Neural cell (in vitro differentiated cells): ENCODE data around the gene LRRC36. TPM values are rescaled to one million over a fixed set of nuclear protein-coding genes. Genes with fewer than 3 reads are reported as not detected.

ENCODE experiments used
- H2AFZ ChIP-seq: fragments of 200-600, 300-800 bp; sonication (generic), shearing (Covaris generic); 2 replicates; pipeline ENCODE4 v1.6.0; 2014; ENCODE audit warnings: low read depth, mild to moderate bottlenecking, antibody characterized with exemption, low read length, moderate library complexity
- H3F3A ChIP-seq: fragments of 200-600 bp; shearing (Covaris generic); 2 replicates; pipeline ENCODE4 v1.6.1; 2016; ENCODE audit warnings: mild to moderate bottlenecking, moderate library complexity, mixed read lengths, antibody characterized with exemption, low read length; ENCODE audit not compliant: insufficient read depth, poor library complexity, severe bottlenecking
- H3K27ac ChIP-seq: fragments of 200-600, 300-800 bp; sonication (generic), shearing (Covaris generic); 2 replicates; pipeline ENCODE4 v1.5.1; 2014; ENCODE audit warnings: mild to moderate bottlenecking, low read length, moderate library complexity
- H3K27me3 ChIP-seq: fragments of 300-800, 200-600 bp; sonication (generic), shearing (Covaris generic); 2 replicates; pipeline ENCODE4 v1.6.0; 2014; ENCODE audit warnings: mild to moderate bottlenecking, low read depth, low read length, moderate library complexity; ENCODE audit not compliant: insufficient read depth
- H3K36me3 ChIP-seq: fragments of 300-800, 200-600 bp; sonication (generic), shearing (Covaris generic); 2 replicates; pipeline ENCODE4 v1.5.1; 2014; ENCODE audit warnings: mild to moderate bottlenecking, antibody characterized with exemption, low read length, moderate library complexity; ENCODE audit not compliant: insufficient read depth
- H3K4me2 ChIP-seq: fragments of 300-800, 200-600 bp; sonication (generic), shearing (Covaris generic); 2 replicates; pipeline ENCODE4 v1.6.0; 2014; ENCODE audit warnings: mild to moderate bottlenecking, low read length
- H3K4me3 ChIP-seq: fragments of 300-800, 200-600 bp; sonication (generic), shearing (Covaris generic); 2 replicates; pipeline ENCODE4 v1.5.1; 2014; ENCODE audit warnings: mild to moderate bottlenecking, low read length, moderate library complexity
- H3K79me2 ChIP-seq: fragments of 200-600 bp; shearing (Covaris generic); replicated peaks from 2 replicates; pipeline ENCODE4 v1.6.0; 2014; ENCODE audit warnings: mild to moderate bottlenecking, low read length, moderate library complexity; ENCODE audit not compliant: insufficient read depth
- H3K9ac ChIP-seq: fragments of 300-800, 200-600 bp; sonication (generic), shearing (Covaris generic); 2 replicates; pipeline ENCODE4 v1.6.1; 2016; ENCODE audit warnings: mild to moderate bottlenecking, low read length, mixed read lengths
- H3K9me2 ChIP-seq: fragments of 200-600 bp; shearing (Covaris generic); 2 replicates; pipeline ENCODE4 v1.6.1; 2016; ENCODE audit warnings: mild to moderate bottlenecking, low read length, mixed read lengths; ENCODE audit not compliant: insufficient read depth
- H3K9me3 ChIP-seq: fragments of 200-600, 300-800 bp; sonication (generic), shearing (Covaris generic); 2 replicates; pipeline ENCODE4 v1.6.1; 2016; ENCODE audit warnings: mild to moderate bottlenecking, mixed run types, low read length, moderate library complexity, mixed read lengths
- H4K20me1 ChIP-seq: fragments of 200-600 bp; shearing (Covaris generic); 2 replicates; pipeline ENCODE4 v1.6.1; 2016; ENCODE audit warnings: mild to moderate bottlenecking, mixed run types; ENCODE audit not compliant: insufficient read depth
- CTCF ChIP-seq: fragments of 450-650 bp; IDR thresholded peaks from 2 replicates; pipeline ENCODE4 v1.5.1; 2014; ENCODE audit warnings: antibody characterized with exemption, mild to moderate bottlenecking, moderate library complexity; ENCODE audit not compliant: poor library complexity, severe bottlenecking
- EP300 ChIP-seq: fragments of 450-650 bp; conservative IDR thresholded peaks from 2 replicates; pipeline ENCODE4 v1.6.1; 2014; ENCODE audit warnings: antibody characterized with exemption, mild to moderate bottlenecking, moderate library complexity; ENCODE audit not compliant: poor library complexity, severe bottlenecking
- EZH2 ChIP-seq: fragments of 200-600, 300-800 bp; shearing (Covaris generic), sonication (generic); IDR thresholded peaks from 2 replicates; pipeline ENCODE4 v1.6.1; 2014; ENCODE audit warnings: antibody characterized with exemption, low read length, borderline replicate concordance, mild to moderate bottlenecking; ENCODE audit not compliant: insufficient read depth, poor library complexity, severe bottlenecking
- MXI1 ChIP-seq: fragments of 450-650 bp; conservative IDR thresholded peaks from 2 replicates; pipeline ENCODE4 v1.6.1; 2014; ENCODE audit warnings: antibody characterized with exemption, mild to moderate bottlenecking; ENCODE audit not compliant: poor library complexity, severe bottlenecking
- POLR2AphosphoS5 ChIP-seq: IDR thresholded peaks from 2 replicates; pipeline ENCODE4 v1.6.1; 2012
- RAD21 ChIP-seq: fragments of 450-650 bp; conservative IDR thresholded peaks from 2 replicates; pipeline ENCODE4 v1.6.1; 2014; ENCODE audit warnings: antibody characterized with exemption, mild to moderate bottlenecking, moderate library complexity
- SMC3 ChIP-seq: fragments of 450-650 bp; conservative IDR thresholded peaks from 2 replicates; pipeline ENCODE4 v1.6.1; 2014; ENCODE audit warnings: antibody characterized with exemption, mild to moderate bottlenecking, moderate library complexity; ENCODE audit not compliant: poor library complexity
- TAF1 ChIP-seq: IDR thresholded peaks from 2 replicates; pipeline ENCODE4 v1.6.1; 2012; ENCODE audit warnings: low read depth
- polyA plus RNA-seq: library from polyadenylated mRNA; depleted of rRNA; stranded (reverse); fragments of >200 nt; gene quantifications from 2 replicates; pipeline ENCODE4 v1.2.3, GENCODE V29; 2014
- TF ChIP-seq, protein P1 (sequence below): IDR thresholded peaks from 2 replicates; pipeline ENCODE4 v1.6.1; 2012; ENCODE audit warnings: borderline replicate concordance

The LRRC36 gene
- polyA plus RNA-seq, 1 donor from 2014 or later = 1.6 TPM

DNA sequence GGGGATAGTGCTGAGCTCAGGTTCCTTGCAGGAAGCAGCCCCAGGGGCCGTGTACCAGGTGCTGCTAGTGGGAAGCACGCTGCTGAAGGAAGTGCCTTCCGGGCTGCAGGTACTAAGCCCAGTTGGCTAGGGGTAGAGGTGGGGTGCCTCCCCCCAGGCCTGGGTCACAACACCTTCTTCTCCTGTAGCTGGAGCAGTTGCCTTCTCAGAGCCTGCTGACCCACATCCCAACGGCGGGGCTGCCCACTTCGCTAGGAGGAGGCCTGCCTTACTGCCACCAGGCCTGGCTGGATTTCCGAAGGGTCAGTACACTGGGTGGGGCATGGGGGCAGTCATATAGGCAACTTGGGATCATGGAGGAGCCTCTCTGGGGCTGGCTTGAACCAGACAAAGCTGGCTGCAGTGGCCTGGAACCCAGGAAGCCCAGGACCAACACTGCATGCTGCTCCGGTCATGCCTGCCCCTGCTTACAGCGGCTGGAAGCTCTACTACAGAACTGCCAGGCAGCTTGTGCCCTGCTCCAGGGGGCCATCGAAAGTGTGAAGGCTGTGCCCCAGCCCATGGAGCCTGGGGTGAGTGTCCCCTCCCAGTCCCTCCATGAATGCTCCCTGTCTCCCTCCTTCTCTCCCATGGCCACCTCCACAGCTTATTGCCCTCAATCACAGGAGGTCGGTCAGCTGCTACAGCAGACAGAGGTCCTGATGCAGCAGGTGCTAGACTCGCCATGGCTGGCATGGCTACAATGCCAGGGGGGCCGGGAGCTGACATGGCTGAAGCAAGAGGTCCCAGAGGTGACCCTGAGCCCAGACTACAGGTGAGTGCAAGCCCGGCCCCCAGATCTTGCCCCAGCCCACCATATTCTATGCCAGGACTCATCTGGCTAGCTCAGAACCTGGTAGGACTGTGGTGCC, 44.8 kb upstream of the LRRC36 start:
- no peak overlapping the region for H3K9ac ChIP-seq
- no peaks in the 10 kb centered on the region for H3K36me3 ChIP-seq
- H3K79me2 ChIP-seq = no peaks in the 10 kb centered on the region
- H2AFZ ChIP-seq = no peak overlapping the region
- no peak overlapping the region for H3K27ac ChIP-seq
- no peaks in the 10 kb centered on the region for H3K9me3 ChIP-seq
- H3K4me2 ChIP-seq = no peak overlapping the region
- no peaks in the 10 kb centered on the region for H3F3A ChIP-seq
- TF ChIP-seq EP300 = no peak
- no peak for TF ChIP-seq TAF1
- TF ChIP-seq POLR2AphosphoS5 = no peak
- TF ChIP-seq SMC3 = no peak
- TF ChIP-seq, protein P1, sequence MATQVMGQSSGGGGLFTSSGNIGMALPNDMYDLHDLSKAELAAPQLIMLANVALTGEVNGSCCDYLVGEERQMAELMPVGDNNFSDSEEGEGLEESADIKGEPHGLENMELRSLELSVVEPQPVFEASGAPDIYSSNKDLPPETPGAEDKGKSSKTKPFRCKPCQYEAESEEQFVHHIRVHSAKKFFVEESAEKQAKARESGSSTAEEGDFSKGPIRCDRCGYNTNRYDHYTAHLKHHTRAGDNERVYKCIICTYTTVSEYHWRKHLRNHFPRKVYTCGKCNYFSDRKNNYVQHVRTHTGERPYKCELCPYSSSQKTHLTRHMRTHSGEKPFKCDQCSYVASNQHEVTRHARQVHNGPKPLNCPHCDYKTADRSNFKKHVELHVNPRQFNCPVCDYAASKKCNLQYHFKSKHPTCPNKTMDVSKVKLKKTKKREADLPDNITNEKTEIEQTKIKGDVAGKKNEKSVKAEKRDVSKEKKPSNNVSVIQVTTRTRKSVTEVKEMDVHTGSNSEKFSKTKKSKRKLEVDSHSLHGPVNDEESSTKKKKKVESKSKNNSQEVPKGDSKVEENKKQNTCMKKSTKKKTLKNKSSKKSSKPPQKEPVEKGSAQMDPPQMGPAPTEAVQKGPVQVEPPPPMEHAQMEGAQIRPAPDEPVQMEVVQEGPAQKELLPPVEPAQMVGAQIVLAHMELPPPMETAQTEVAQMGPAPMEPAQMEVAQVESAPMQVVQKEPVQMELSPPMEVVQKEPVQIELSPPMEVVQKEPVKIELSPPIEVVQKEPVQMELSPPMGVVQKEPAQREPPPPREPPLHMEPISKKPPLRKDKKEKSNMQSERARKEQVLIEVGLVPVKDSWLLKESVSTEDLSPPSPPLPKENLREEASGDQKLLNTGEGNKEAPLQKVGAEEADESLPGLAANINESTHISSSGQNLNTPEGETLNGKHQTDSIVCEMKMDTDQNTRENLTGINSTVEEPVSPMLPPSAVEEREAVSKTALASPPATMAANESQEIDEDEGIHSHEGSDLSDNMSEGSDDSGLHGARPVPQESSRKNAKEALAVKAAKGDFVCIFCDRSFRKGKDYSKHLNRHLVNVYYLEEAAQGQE = no peak
- TF ChIP-seq RAD21 = no peak
- TF ChIP-seq CTCF = no peak
- TF ChIP-seq MXI1 = no peak
- TF ChIP-seq EZH2 = no peak
- H3K4me3 ChIP-seq = no peak overlapping the region
- H3K27me3 ChIP-seq = peaks cover 6% of the 10 kb centered on the region
- no peaks in the 10 kb centered on the region for H4K20me1 ChIP-seq
- no peaks in the 10 kb centered on the region for H3K9me2 ChIP-seq

- Histone ChIP-seq H3K4me3 (no peak overlapping the region), H3F3A (no peaks in the 10 kb centered on the region), H3K79me2 (no peaks in the 10 kb centered on the region), H3K9me2 (no peaks in the 10 kb centered on the region), H3K27me3 (peaks cover 6% of the 10 kb centered on the region), H3K27ac (no peak overlapping the region), H4K20me1 (no peaks in the 10 kb centered on the region), H3K9ac (no peak overlapping the region), H3K4me2 (no peak overlapping the region), H3K36me3 (no peaks in the 10 kb centered on the region), H3K9me3 (no peaks in the 10 kb centered on the region), H2AFZ (no peak overlapping the region)
- TF ChIP-seq MXI1 (no peak), EZH2 (no peak), RAD21 (no peak), EP300 (no peak), CTCF (no peak), POLR2AphosphoS5 (no peak), TAF1 (no peak), SMC3 (no peak)
- TF ChIP-seq, protein P1 = no peak
Measured at GRCh38 chr16:67282447-67282805, 44.2 kb upstream of the LRRC36 start.
